BE2C (cell line): ENCODE results near the gene NINJ1.
A peak's percentile ranks its signal among the peaks of the same experiment; 100 is the strongest.

Experiments used
- DNase-seq: peaks from one replicate; pipeline ENCODE4 v3.0.0-alpha.2; 2020
- H3K27me3 ChIP-seq: fragments of 250-450 bp; sonication (Bioruptor Pico); 2 replicates; pipeline ENCODE4 v1.5.1; 2020; ENCODE audit warnings: mild to moderate bottlenecking
- H3K36me3 ChIP-seq: fragments of 250-450 bp; sonication (Bioruptor Pico); 2 replicates; pipeline ENCODE4 v1.5.1; 2020; ENCODE audit warnings: mild to moderate bottlenecking
- H3K4me1 ChIP-seq: fragments of 250-450 bp; sonication (Bioruptor Pico); 2 replicates; pipeline ENCODE4 v1.5.1; 2020
- H3K4me3 ChIP-seq: 2 replicates; pipeline ENCODE4 v1.5.1; 2011; ENCODE audit warnings: low read depth, low read length
- H3K9me3 ChIP-seq: fragments of 250-450 bp; sonication (Bioruptor Pico); 2 replicates; pipeline ENCODE4 v1.5.1; 2020
- TF ChIP-seq, protein P1 (sequence below): IDR thresholded peaks from 2 replicates; pipeline ENCODE4 v1.5.1; 2012; ENCODE audit warnings: mild to moderate bottlenecking, low read depth, low read length

The NINJ1 gene

DNA sequence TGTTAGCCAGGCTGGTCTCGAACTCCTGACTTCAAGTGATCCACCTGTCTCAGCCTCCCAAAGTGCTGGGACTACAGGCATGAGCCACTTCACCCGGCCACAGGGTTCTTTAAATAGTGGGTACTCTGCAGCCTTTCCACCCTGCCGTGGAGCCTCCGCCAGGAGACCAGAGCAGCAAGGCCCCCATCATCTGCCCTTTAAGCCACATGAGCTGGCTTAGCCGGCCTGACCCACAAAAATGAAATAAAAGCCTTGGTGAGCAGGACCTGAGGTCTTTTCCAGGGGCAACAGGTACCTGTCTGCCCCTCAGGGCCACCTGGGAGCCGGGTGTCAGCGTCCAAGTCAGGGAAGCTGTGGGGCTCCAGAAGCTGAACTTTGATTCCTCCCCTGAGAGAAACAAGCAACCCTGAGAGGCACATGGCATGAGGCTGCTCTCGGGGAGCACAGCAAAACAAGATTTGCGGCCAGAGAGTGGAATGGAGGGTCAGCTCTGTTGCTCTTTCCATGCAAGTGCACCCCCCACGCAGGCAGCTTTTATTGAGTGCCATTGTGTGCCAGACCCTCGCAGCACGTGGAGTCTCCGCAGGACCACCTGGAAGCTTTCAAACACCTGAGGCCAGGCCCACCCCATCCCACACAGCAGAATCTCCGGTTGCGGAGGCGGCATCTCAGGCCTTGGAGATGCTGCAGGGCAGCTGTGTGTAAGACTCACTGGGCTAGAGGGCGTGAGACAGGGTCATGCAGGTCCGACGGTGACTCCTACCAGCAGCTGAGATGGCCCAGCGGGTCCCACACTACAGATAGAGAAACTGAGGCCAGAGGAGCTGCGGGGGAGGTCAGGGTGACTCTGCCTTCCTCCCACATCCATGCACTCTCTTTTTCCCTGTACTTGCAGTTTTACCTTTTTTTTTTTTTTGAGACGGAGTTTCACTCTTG lies 45.1 kb upstream of the NINJ1 start:
- Histone ChIP-seq H3K27me3 (peaks cover 7% of the 10 kb centered on the region), H3K4me3 (no peak overlapping the region), H3K9me3 (no peaks in the 10 kb centered on the region), H3K36me3 (no peaks in the 10 kb centered on the region), H3K4me1 (no peaks in the 10 kb centered on the region)
- TF ChIP-seq, protein P1, sequence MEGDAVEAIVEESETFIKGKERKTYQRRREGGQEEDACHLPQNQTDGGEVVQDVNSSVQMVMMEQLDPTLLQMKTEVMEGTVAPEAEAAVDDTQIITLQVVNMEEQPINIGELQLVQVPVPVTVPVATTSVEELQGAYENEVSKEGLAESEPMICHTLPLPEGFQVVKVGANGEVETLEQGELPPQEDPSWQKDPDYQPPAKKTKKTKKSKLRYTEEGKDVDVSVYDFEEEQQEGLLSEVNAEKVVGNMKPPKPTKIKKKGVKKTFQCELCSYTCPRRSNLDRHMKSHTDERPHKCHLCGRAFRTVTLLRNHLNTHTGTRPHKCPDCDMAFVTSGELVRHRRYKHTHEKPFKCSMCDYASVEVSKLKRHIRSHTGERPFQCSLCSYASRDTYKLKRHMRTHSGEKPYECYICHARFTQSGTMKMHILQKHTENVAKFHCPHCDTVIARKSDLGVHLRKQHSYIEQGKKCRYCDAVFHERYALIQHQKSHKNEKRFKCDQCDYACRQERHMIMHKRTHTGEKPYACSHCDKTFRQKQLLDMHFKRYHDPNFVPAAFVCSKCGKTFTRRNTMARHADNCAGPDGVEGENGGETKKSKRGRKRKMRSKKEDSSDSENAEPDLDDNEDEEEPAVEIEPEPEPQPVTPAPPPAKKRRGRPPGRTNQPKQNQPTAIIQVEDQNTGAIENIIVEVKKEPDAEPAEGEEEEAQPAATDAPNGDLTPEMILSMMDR, result no peak
- no peak for DNase-seq

DNA sequence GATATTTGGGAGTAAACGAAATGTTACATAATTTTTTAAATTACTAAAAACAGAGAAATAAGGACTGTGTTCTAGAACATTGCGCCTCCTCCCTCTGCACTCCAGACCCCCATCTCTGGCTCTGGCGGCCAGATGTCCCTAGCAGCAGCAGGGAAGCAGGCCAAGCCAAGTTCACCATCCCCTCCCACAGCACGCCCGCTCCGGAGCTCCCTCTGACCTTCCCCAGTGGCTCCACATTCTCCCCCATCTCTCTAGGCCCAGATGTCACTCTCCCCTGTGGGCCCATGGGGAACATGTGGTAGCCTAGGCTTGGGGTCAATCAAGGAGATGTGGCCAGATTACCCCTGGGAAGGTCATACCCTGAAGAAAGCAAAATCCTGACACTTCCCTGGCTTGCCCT lies 43.6 kb upstream of the NINJ1 start:
- DNase-seq, result peak; percentile 52
- no peaks in the 10 kb centered on the region for H3K36me3 ChIP-seq
- H3K4me1 ChIP-seq, result no peaks in the 10 kb centered on the region
- H3K9me3 ChIP-seq, result no peaks in the 10 kb centered on the region
- TF ChIP-seq, protein P1, result no peak
- no peak overlapping the region for H3K4me3 ChIP-seq
- no peaks in the 10 kb centered on the region for H3K27me3 ChIP-seq

DNA sequence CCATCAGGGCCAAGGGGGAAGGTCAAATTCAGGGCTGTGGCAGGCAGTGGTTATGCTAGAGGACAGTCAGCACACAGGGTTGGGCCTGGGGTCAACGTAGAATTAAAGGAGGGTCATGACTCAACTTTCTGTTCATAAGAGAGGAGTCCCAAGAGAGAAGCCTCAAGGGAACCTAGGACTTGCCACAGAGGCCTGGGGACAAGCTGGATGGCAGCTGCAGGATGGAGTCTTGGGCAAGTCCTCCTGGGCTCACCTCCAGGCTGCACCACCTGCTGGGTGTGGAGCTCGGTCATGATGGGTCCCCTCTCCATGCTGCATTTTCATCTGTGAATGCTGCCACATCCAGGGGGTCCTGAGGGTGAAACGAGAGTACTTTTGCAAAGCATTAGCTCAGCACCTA lies 40.9 kb upstream of the NINJ1 start:
- Histone ChIP-seq H3K4me1 (no peaks in the 10 kb centered on the region), H3K4me3 (no peak overlapping the region), H3K27me3 (no peaks in the 10 kb centered on the region), H3K36me3 (no peaks in the 10 kb centered on the region), H3K9me3 (no peaks in the 10 kb centered on the region)
- DNase-seq, result no peak
- TF ChIP-seq, protein P1, result no peak

DNA sequence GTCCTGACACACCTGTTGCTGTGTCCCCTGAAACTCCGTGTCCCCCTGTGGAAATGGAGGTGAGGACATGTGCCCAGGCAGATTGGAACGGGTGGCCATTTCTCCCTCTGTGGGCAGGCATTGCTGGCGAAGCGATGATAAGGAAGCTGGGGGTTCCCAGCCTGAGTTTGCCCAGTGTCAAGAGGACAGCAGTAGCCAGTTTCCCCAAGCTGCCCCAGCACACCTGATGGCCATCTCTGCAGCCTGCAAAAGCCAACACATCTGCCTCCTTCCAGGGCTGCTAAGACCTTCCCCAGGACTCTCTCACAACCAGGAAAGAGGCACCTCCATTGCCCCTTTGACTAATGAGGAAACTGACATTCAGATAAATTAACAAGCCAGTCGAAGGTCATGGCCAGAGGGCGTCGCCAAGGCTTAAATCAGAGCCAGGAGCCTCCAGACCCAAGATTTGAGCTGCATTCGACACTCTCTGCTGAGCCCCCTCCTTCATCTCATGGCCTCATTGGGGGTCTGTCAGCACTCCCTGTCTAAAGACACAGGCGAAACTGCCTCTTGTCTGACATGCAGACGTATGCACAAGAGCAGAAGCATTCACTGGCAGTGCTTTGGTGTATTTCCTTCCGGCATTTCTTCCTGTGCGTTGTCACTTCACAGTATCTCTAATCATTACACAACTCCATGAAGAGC lies 39.5 kb upstream of the NINJ1 start:
- TF ChIP-seq, protein P1, result no peak
- Histone ChIP-seq H3K36me3 (no peaks in the 10 kb centered on the region), H3K4me1 (no peaks in the 10 kb centered on the region), H3K9me3 (no peaks in the 10 kb centered on the region), H3K4me3 (no peak overlapping the region), H3K27me3 (no peaks in the 10 kb centered on the region)
- DNase-seq, result no peak

DNA sequence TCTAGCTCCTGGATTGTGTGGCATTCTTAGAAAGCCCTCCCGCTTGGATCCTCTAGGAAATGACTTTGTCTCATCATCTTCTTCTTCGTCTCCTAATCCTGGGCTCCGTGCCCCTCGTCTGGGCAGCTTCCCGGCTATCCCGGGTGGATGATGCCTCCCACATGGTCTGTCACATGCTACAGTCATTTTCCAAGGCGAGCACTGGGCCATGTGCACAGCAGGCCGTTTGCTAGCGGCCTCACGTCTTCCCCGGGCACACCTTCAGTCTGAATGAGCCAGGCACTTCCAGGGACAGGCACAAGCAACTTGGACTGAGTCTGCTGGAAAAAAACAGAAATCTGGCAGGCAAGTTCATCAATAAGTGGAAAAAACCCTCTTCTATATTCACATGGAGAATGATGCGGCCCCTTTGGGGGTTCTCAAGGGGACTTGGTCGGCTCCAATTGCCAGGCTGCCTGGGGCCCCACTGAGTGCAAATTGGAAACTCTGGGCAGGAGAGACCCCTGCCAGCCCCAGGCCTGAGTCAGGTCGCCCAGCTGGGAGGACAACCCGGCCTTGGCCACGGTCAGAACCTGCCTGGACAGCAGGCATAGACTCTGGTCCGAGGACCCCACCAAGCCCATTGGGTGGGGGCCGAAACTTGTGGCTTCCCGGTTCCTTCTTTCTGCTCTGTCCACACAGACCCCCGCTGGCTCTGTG lies 38.8 kb upstream of the NINJ1 start:
- H3K9me3 ChIP-seq, result no peaks in the 10 kb centered on the region
- no peaks in the 10 kb centered on the region for H3K4me1 ChIP-seq
- TF ChIP-seq, protein P1, result no peak
- H3K36me3 ChIP-seq, result no peaks in the 10 kb centered on the region
- no peak overlapping the region for H3K4me3 ChIP-seq
- DNase-seq, result no peak
- H3K27me3 ChIP-seq, result no peaks in the 10 kb centered on the region
